ENCODE measurements around the gene MYO7B.
"Not testable (repeated sequence)": the region's sequence is repeated elsewhere in the genome, so short reads cannot be mapped to it uniquely, and the experiment has no call there.

The MYO7B gene

DNA sequence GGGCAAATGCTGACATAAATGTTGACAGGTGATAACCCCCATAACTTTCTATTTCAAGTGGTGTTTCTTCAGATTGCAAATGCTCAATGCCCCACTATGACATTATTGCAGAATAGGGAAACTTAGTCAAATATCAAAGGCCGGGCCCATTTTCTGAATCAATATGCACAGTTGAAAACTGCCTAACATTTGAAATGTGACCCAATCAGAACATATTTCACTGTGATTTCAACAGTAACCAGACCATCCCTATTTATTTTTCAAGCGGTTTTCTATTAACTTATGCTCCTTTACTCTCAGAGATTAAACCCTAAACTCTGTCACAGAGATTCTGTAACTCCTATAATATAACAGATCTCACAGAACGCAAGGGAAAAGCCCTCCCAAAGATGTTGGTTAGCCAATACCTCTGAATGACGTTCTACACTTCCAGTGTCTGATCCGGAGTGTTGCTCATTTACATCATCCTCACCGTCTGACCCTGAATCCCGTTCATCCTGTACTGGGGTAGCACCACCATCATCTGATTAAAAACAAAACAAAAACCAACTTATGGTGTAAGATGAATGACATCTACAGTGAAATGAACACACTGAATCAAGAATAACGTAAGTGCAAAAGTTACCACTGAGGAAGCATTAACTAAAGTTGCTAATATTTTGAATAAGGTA lies 12.1 kb upstream of the MYO7B start:
- no peak for DNase-seq (ENCODE audit: low read depth in 2 of 2)

DNA sequence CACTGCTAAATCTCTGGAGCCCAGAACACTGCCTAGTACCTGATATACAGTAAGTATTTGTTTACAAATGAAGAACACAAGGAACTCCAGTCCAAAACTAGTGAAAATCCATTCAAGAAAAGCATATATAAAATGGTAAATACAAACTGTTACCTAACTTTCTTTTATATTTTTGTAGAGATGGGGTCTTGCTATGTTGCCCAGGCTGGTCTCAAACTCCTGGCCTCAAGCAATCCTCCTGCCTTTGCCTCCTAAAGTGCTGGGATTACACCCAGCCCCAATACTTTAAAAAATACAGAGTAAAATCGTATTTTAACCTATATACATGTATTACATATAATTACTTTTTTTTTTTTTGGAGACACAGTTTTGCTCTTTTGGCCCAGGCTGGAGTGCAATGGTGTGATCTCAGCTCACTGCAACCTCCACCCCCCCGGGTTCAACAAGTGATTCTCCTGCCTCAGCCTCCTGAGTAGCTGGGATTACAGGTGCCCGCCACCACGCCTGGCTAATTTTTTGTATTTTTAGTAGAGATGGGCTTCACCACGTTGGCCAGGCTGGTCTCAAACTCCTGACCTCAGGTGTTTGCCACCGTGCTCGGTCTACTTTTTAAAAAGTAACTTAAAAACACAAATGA lies 11.2 kb upstream of the MYO7B start:
- DNase-seq (ENCODE audit: low read depth in 2 of 2) = not testable (repeated sequence)

DNA sequence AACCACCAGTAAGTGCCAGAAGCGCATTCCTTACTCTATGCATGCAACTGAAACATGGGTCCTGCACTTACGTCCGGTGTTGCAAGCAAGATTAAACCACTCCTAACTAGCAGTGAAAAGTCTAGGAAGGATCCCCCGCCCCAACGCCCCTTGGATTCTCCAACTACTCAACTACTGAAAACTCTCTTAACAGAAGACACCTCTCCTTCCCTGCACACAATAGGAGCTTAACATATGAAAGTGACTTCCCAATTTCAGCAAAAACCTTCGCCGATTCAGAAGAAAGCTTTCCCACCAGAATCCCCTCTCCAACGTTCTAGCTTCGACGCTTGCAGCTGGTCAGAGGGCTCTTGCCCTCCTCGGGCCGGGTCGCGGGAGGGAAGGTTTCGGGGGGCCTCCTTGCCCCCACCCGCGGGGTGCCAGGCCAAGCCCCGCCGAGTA lies 9.8 kb upstream of the MYO7B start:
- DNase-seq (ENCODE audit: low read depth in 2 of 2) = no peak

DNA sequence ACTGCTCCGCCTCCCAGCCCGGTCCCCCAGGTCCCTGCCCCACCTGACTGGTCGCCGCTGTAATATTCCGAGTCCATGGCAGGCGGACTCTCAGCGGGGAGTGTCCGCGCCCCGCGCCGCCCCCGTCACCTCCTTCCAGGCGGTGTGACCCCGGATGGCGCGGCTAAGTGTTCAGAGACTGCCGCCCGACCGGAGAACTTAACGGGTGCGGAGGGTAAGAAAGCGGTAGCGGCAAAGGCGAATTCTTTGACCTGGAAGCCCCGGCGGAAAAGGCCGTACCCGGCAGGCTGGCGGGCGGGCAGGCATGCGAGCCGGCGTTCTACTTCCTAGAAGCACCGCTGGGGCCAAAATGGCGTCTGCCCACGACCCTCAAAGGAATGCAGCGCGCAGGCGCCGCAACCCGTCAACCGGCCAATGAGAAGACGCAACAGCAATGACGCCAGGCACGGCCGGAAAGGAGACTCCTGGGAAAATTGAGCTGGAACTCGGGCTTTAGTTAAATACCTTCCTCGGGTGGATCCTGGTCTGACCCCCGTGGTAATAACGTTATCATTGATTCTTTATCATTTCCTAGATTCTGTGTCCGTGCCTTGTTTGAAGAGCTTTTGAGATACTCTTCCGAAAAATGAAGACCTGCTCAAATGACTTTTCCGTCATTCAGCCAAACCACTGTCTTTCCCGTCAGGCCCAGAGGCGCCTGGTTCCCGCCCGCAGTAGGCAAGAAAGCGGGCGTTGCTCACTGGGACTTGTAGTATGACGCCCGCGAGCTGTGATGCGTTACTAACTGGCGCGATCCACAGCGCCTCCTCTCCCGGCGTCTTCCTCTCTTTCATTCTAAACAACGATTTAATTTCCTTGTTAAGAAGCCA lies 9.1 kb upstream of the MYO7B start, which contains the start of gene IWS1:
IWS1 (minus strand) TSS at position 358 of the 869 bp plus-strand sequence; CDS start at position 77, 281 bp downstream.
- DNase-seq (ENCODE audit: low read depth in 2 of 2) = peak; percentile 88 to 89

DNA sequence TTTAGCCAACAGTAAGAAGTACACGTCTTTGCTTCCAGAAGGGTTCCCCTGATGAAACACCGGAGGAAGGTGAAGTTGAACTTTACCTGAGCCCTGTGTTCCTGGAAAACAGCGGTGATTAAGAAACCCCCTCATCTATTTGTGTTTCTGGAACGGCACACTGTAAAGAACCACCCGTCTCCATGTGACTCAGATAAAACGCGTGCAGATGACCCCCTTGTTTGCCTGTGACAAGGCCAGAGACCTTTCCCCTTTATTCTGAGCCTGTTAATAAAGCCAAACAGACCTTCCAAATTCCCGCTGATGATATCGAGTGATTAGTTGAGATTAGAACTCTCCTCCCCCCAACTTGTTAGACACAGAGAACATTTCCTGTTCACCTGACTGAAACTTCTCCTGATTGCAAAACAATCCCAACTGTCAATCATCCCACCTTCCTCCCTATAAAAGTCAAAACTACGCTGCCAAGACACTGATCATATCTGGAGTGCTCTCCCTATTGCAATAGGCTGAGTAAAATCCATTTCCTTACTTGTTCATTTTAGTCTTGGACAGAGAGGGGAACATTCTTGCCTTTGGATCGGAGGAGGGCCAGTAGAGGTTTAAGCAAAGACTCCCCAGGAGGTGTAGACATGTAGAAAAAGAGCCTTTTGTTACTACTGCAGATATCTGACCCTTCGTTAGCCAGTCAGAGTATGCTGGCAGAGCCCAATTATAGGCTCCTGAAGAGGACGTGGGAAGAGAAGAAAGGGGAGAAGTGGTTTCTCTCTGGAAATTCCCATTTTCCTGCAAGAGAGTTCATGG lies 8.3 kb upstream of the MYO7B start:
- DNase-seq (ENCODE audit: low read depth in 2 of 2) = no peak

DNA sequence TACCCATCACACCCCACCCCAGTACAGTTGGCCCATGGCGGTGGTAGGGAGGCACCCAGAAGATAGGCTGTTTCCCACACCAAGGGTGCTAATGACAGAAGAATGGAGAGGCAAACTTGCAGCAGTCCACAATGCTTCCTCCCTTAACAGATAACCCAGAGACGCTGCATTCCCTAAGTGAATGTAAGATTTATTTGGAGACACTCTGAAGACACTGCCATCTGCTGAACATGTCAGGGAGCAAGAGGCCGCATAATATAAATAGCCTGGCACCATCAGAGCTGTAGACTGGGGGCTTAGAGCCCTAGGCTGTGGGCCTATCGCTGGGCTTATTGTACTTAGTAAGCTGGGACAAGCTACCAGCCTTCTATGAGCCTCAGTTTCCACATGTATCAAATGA lies 7.0 kb upstream of the MYO7B start:
- DNase-seq (ENCODE audit: low read depth in 2 of 2) = no peak

DNA sequence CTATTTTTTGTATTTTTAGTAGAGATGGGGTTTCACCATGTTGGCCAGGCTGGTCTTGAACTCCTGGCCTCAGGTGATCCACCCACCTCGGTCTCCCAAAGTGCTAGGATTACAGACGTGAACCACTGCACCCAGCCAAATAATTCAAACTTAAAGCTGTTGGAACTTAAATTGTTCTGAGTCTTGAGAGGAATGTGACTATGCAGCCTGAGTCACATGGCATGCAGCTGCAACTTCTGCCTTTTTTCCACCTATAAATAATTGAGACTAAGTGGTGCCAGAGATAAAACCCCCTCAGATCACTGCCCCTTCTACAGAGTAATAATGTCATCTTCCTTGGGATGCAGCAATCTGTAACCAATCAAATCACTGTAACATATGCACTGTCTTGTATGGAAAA lies 6.1 kb upstream of the MYO7B start:
- not testable (repeated sequence) for DNase-seq (ENCODE audit: low read depth in 2 of 2)

DNA sequence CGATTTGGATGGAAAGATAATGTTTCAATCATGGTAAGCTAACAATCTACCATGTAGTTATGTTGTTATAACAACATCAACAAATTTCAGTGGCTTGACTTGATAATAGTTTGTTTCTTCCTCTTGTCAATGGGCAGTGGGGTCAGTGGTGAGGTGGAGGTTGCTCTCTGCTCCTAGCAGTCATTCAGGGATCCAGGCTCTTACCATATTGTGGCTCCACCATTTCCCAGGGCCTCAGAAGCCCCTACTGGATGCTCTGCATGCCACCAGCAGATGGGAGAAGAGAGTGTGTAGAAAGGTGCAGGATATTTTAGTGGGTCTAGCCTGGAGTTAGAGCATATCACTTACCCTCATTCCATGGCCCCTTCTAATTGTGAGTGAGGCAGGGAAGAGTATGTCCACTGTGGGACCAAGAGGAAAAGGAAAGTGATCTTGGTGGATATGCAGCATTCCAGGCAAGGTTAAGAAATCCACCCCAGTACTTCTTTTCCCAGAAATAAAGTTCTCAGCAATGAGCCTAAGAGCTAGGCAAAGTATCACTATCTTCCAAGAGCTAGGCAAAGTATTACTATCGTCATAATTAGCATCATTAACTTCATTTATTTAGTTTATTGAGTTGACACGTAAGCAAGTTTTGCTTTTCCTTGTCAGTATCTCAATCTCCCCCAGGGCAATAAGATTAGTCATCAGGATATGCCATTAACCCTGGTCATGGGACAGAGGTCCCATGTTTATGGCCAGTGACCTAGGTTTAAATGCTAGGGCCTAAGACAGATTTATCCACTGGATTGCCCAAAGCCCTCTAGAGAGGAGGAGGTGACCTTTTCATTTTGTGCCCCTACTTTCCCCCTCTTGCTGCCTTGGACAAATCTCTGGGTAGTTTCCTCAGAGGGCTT lies 5.0 kb upstream of the MYO7B start:
- no peak for DNase-seq (ENCODE audit: low read depth in 2 of 2)

DNA sequence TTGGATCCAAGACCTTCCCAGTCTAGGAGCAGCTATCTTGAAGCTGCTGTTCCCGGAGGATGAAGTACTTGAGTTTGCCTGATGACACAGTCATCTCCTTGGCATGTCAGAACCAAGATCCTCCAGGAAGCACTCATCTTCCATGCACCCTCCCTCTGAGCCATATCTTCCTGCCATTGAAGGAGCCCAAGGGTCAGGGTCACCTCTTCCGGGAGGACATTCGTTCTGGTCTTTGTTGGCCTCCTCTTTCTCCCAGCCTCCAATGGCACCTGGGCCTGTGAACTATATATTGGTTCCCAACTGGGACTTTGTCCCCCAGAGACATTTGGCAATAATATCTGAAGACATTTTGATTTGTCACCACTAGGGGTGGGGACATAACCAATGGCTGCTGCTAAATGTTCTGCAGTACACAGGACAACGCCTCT lies 4.2 kb upstream of the MYO7B start:
- no peak for DNase-seq (ENCODE audit: low read depth in 2 of 2)

DNA sequence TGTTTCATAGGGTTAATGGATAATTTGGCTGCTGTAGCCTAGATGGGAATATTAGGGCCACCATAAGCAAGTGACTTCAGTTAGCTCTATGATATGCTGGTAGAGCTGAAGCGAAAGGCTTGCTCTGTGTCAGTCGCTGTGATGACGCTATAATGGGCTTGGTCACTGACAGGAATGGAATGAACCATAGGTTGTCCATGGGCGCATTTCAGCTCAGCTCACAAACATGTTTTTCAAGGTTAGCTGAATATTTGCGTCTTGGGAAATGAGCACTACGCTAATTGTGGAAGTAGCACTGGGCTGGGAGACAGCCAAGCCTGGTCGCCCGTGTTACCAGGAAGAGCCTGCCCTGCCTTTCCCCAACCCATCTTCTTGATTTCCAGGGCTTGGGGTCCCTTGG lies 3.2 kb upstream of the MYO7B start:
- DNase-seq (ENCODE audit: low read depth in 2 of 2) = no peak

DNA sequence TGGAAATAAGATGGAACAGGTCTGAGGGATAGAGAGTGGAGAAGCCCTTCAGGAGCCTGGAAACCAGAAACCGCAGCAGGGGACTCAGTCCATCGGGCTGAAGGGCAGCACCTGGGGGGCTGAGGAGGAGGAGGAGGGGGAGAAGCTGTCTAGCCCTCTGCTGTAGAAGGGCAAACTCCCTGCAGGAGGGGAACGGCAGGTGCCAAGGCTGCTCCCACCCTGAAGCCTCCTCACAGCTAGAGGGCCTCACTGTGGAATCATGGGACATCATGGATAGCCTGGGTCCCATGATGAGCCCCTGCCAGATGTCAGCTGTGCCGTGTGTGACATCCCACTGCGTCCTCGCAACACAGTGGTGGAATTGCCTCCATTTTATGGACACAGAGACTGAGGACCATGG lies 435 bp downstream of the MYO7B start:
- no peak for DNase-seq (ENCODE audit: low read depth in 2 of 2)

DNA sequence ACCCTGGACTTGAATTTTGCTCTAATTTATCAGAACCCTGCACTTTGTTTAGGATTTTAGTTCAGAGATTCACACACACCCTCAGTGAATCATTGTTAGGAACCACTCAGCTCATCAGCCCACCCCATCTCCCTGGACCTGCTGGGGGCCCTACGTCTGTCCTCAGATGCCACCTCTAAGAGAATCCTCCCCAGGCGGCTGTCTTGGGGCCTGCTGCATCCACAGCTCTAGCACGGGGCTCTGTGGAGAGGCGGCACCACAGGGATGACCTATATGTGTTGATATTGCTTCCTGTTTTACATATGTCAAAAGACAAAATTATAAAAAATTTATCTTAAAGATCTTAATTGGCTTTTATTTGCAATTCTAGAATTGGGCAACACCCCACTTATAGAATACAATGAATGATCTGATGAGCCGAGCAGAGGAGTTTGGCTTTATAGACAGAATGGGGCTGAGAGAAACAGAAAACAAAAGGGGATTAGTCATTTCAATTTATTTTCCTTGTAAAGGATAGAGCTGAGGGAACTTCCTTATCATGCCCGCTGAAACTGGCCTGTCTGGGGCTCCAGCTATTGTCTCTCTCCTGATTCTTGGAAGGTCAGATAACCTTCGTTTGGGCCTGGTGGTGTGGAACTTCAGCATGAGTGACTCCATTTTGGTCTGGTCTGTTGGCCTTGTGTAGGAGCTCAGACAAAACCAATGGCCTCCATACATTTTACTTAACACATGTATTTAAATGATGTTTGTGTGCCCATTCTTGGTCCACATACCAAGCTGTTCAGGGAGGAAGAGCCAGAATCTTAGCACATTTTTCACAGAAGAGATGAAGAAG lies 1.4 kb downstream of the MYO7B start:
- DNase-seq (ENCODE audit: low read depth in 2 of 2) = no peak

DNA sequence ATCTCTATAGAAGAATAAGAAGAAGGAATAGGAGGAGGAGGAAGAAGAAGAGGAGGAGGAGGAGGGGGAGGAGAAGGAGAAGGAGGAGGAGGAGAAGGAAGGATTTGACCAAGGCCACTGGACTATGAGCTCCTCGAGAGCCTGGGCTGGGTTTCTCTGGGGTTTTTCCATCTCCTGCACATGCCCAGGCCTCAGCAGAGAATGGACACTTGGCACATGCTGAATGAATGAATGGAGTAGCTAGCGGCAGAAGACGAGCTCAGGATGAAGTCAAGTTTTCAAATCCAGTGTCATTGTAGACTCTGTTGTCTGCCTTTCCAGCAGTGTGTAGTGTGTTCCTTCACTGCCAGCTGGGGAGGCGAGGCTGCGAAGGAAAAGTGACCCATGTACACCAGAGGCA lies 2.2 kb downstream of the MYO7B start:
- no peak for DNase-seq (ENCODE audit: low read depth in 2 of 2)

DNA sequence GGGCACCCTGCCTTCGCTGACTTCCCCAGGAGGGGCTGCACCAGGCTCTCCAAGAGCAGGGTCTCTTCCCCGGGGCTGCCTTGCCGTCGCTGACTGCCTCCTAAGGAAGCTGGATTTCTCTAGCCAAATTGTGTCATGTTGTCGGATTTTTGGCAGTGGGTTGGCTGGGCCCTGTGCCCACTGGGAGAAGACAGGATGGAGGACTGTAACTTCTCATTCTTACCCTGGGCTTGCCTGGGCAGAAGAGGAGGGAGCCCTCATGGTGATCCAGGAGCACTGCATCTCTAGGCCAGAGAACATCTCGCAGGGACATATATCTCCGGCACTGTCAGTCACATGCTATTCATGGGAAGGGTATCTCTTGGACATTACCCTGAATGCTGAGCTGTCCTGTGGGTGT lies 6.3 kb downstream of the MYO7B start:
- DNase-seq (ENCODE audit: low read depth in 2 of 2) = no peak

DNA sequence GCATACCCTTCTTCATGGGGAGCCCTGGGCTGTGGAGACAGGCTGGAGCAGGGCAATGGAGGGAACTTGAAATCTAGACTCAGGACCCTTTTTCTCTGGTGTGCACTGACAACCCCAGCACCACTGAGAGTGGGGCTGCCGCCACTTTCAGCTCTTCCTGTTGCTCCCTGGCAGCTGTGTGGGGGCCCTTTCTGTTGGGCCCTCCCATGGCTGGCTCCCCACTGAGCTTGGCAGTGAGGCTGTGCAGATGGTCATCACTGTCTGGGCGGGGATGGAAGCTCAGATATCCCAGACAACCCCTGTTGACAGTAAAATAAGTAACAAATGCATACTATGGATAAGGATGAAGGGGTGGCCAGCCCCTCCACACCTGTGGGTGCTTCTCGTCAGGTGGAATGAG lies 6.7 kb downstream of the MYO7B start:
- DNase-seq (ENCODE audit: low read depth in 2 of 2) = no peak

DNA sequence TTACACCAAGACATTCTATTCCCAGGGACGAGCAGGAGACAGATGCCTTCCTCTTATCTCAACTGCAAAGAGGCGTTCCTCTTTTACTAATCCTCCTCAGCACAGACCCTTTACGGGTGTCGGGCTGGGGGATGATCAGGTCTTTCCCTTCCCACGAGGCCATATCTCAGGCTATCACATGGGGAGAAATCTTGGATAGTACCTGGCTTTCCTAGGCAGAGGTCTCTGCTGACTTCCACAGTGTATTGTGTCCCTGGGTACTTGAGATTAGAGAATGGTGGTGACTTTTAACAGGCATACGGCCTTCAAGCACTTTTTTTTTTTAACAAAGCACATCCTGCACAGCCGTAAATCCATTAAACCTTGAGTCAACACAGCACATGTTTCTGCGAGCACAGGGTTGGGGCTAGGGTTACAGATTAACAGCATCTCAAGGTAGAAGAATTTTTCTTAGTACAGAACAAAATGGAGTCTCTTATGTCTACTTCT lies 7.6 kb downstream of the MYO7B start:
- DNase-seq (ENCODE audit: low read depth in 2 of 2) = not testable (repeated sequence)

DNA sequence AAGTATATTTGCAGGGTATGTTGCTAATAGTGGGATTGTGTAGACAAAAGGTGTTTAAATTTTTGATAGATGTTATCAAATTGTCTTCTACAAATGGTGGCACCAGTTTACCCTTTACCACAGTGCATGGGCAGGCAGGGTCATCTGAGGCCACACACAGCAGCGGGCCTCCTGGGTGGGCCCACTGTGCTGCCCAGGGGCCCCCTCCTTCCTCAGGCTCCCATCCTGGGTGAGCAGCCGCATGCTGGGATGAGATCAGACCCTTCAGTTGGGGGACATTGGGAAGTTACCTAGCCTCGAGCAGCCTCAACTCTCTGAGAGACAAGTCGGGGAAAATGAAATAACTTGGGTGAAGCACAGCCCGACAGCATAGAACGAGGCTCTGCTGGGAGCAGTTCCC lies 9.7 kb downstream of the MYO7B start:
- DNase-seq (ENCODE audit: low read depth in 2 of 2) = no peak

DNA sequence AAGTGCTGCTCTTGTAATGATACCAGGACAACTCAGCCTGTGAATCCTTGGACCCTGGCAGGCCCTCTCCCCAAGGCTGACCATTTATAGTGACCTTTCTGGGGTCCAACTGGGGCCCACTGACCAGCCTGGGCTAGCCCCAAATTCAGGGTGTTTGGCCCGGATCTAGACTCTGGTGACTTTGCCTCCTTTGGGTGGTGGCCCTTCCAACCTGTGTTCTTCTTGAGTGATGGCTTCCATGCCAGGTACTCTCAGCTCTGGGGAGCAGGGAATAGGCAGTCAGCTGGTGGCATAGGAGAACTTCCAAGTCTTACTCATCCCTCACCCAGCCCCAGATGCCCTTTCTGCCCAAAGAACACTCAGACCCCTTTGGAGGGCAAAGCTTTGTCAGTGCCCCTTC lies 10.3 kb downstream of the MYO7B start:
- no peak for DNase-seq (ENCODE audit: low read depth in 2 of 2)

DNA sequence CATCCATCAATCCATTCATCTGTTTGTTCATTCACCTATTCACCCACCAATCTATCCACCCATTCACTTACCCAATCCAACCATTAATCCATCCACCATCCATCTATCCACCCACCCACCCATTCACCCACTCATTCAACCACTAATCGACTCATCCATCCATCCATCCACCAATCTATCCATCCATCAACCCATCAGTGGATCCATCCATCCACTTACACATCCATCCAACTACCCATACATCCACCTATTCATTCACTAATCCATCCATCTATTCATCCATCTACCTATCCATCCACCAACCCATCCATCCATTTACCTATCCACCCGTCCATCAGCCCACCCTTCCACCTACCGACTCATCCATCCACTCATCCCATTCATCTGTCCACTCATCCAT lies 11.3 kb downstream of the MYO7B start:
- DNase-seq (ENCODE audit: low read depth in 2 of 2) = no peak

Measured in stimulated activated CD4-positive, alpha-beta T cell treated with anti-CD3 and anti-CD28 coated beads, Interleukin-15, amount 100 ng/mL, for 48 hours (primary cell).